ENCODE results near the gene COL4A2.

Gene COL4A2

GRCh38 chr13:110420626-110421025 lies 113.5 kb downstream of the COL4A2 start:
- Histone ChIP-seq H3K36me3 (ENCODE audit: control insufficient read depth, insufficient read depth, low read length) (no peaks in the 10 kb centered on the region), H3K4me1 (ENCODE audit: control insufficient read depth, insufficient read depth, low read length) (peaks cover 2% of the 10 kb centered on the region), H3K9me3 (ENCODE audit: control insufficient read depth, insufficient read depth, low read length) (no peaks in the 10 kb centered on the region), H3K27me3 (ENCODE audit: control insufficient read depth, insufficient read depth, low read length) (no peaks in the 10 kb centered on the region), H3K9ac (ENCODE audit: low read depth, low read length) (no peak overlapping the region), H3K4me3 (ENCODE audit: low read depth, low read length) (no peak overlapping the region)

- no peak overlapping the region for H3K4me3 ChIP-seq (ENCODE audit: low read depth, low read length)
- H3K27me3 ChIP-seq (ENCODE audit: control insufficient read depth, insufficient read depth, low read length): no peaks in the 10 kb centered on the region
- H3K36me3 ChIP-seq (ENCODE audit: control insufficient read depth, insufficient read depth, low read length): no peaks in the 10 kb centered on the region
- no peak overlapping the region for H3K9ac ChIP-seq (ENCODE audit: low read depth, low read length)
- H3K9me3 ChIP-seq (ENCODE audit: control insufficient read depth, insufficient read depth, low read length): no peaks in the 10 kb centered on the region
- no peaks in the 10 kb centered on the region for H3K4me1 ChIP-seq (ENCODE audit: control insufficient read depth, insufficient read depth, low read length)
Measured at GRCh38 chr13:110421061-110421460, 114.0 kb downstream of the COL4A2 start.

GRCh38 chr13:110421696-110422385 lies 114.8 kb downstream of the COL4A2 start:
- no peaks in the 10 kb centered on the region for H3K36me3 ChIP-seq (ENCODE audit: control insufficient read depth, insufficient read depth, low read length)
- H3K9ac ChIP-seq (ENCODE audit: low read depth, low read length): no peak overlapping the region
- H3K27me3 ChIP-seq (ENCODE audit: control insufficient read depth, insufficient read depth, low read length): no peaks in the 10 kb centered on the region
- no peaks in the 10 kb centered on the region for H3K9me3 ChIP-seq (ENCODE audit: control insufficient read depth, insufficient read depth, low read length)
- no peaks in the 10 kb centered on the region for H3K4me1 ChIP-seq (ENCODE audit: control insufficient read depth, insufficient read depth, low read length)
- no peak overlapping the region for H3K4me3 ChIP-seq (ENCODE audit: low read depth, low read length)

GRCh38 chr13:110422913-110423688 lies 116.0 kb downstream of the COL4A2 start:
- H3K4me1 ChIP-seq (ENCODE audit: control insufficient read depth, insufficient read depth, low read length): no peaks in the 10 kb centered on the region
- no peaks in the 10 kb centered on the region for H3K27me3 ChIP-seq (ENCODE audit: control insufficient read depth, insufficient read depth, low read length)
- no peak overlapping the region for H3K9ac ChIP-seq (ENCODE audit: low read depth, low read length)
- no peaks in the 10 kb centered on the region for H3K9me3 ChIP-seq (ENCODE audit: control insufficient read depth, insufficient read depth, low read length)
- H3K36me3 ChIP-seq (ENCODE audit: control insufficient read depth, insufficient read depth, low read length): no peaks in the 10 kb centered on the region
- H3K4me3 ChIP-seq (ENCODE audit: low read depth, low read length): no peak overlapping the region

- Histone ChIP-seq H3K36me3 (ENCODE audit: control insufficient read depth, insufficient read depth, low read length) (no peaks in the 10 kb centered on the region), H3K9me3 (ENCODE audit: control insufficient read depth, insufficient read depth, low read length) (no peaks in the 10 kb centered on the region), H3K4me1 (ENCODE audit: control insufficient read depth, insufficient read depth, low read length) (no peaks in the 10 kb centered on the region), H3K27me3 (ENCODE audit: control insufficient read depth, insufficient read depth, low read length) (no peaks in the 10 kb centered on the region), H3K4me3 (ENCODE audit: low read depth, low read length) (no peak overlapping the region), H3K9ac (ENCODE audit: low read depth, low read length) (no peak overlapping the region)
Measured at GRCh38 chr13:110423689-110424302, 116.7 kb downstream of the COL4A2 start.

GRCh38 chr13:110424569-110425443 lies 117.7 kb downstream of the COL4A2 start:
- Histone ChIP-seq H3K9me3 (ENCODE audit: control insufficient read depth, insufficient read depth, low read length) (no peaks in the 10 kb centered on the region), H3K27me3 (ENCODE audit: control insufficient read depth, insufficient read depth, low read length) (no peaks in the 10 kb centered on the region), H3K36me3 (ENCODE audit: control insufficient read depth, insufficient read depth, low read length) (no peaks in the 10 kb centered on the region), H3K9ac (ENCODE audit: low read depth, low read length) (no peak overlapping the region), H3K4me1 (ENCODE audit: control insufficient read depth, insufficient read depth, low read length) (no peaks in the 10 kb centered on the region), H3K4me3 (ENCODE audit: low read depth, low read length) (no peak overlapping the region)

GRCh38 chr13:110425444-110425780 lies 118.3 kb downstream of the COL4A2 start:
- Histone ChIP-seq H3K4me1 (ENCODE audit: control insufficient read depth, insufficient read depth, low read length) (no peaks in the 10 kb centered on the region), H3K9me3 (ENCODE audit: control insufficient read depth, insufficient read depth, low read length) (no peaks in the 10 kb centered on the region), H3K27me3 (ENCODE audit: control insufficient read depth, insufficient read depth, low read length) (no peaks in the 10 kb centered on the region), H3K36me3 (ENCODE audit: control insufficient read depth, insufficient read depth, low read length) (no peaks in the 10 kb centered on the region), H3K9ac (ENCODE audit: low read depth, low read length) (no peak overlapping the region), H3K4me3 (ENCODE audit: low read depth, low read length) (no peak overlapping the region)

GRCh38 chr13:110426735-110427134 lies 119.7 kb downstream of the COL4A2 start:
- Histone ChIP-seq H3K9me3 (ENCODE audit: control insufficient read depth, insufficient read depth, low read length) (no peaks in the 10 kb centered on the region), H3K4me1 (ENCODE audit: control insufficient read depth, insufficient read depth, low read length) (no peaks in the 10 kb centered on the region), H3K4me3 (ENCODE audit: low read depth, low read length) (no peak overlapping the region), H3K9ac (ENCODE audit: low read depth, low read length) (no peak overlapping the region), H3K27me3 (ENCODE audit: control insufficient read depth, insufficient read depth, low read length) (no peaks in the 10 kb centered on the region), H3K36me3 (ENCODE audit: control insufficient read depth, insufficient read depth, low read length) (peaks cover 6% of the 10 kb centered on the region)

GRCh38 chr13:110428313-110428712 lies 121.2 kb downstream of the COL4A2 start:
- no peak overlapping the region for H3K4me3 ChIP-seq (ENCODE audit: low read depth, low read length)
- no peaks in the 10 kb centered on the region for H3K4me1 ChIP-seq (ENCODE audit: control insufficient read depth, insufficient read depth, low read length)
- no peaks in the 10 kb centered on the region for H3K9me3 ChIP-seq (ENCODE audit: control insufficient read depth, insufficient read depth, low read length)
- H3K9ac ChIP-seq (ENCODE audit: low read depth, low read length): no peak overlapping the region
- peaks cover 10% of the 10 kb centered on the region for H3K36me3 ChIP-seq (ENCODE audit: control insufficient read depth, insufficient read depth, low read length)
- H3K27me3 ChIP-seq (ENCODE audit: control insufficient read depth, insufficient read depth, low read length): no peaks in the 10 kb centered on the region

- H3K9ac ChIP-seq (ENCODE audit: low read depth, low read length): no peak overlapping the region
- peaks cover 18% of the 10 kb centered on the region for H3K36me3 ChIP-seq (ENCODE audit: control insufficient read depth, insufficient read depth, low read length)
- H3K9me3 ChIP-seq (ENCODE audit: control insufficient read depth, insufficient read depth, low read length): no peaks in the 10 kb centered on the region
- H3K4me1 ChIP-seq (ENCODE audit: control insufficient read depth, insufficient read depth, low read length): no peaks in the 10 kb centered on the region
- H3K4me3 ChIP-seq (ENCODE audit: low read depth, low read length): no peak overlapping the region
- no peaks in the 10 kb centered on the region for H3K27me3 ChIP-seq (ENCODE audit: control insufficient read depth, insufficient read depth, low read length)
Measured at GRCh38 chr13:110430391-110431336, 123.6 kb downstream of the COL4A2 start.

Data from iPS-15b (cell line).